Mesenteric fat pad (tissue), 1 donor: ENCODE data around the gene TRPC6. TPM values are rescaled to one million over a fixed set of nuclear protein-coding genes. Genes with fewer than 3 reads are reported as not detected.
"Not testable (repeated sequence)": the region's sequence is repeated elsewhere in the genome, so short reads cannot be mapped to it uniquely, and the experiment has no call there.

Experiments
- DNase-seq: peaks from one replicate; pipeline ENCODE4 v3.0.0-alpha.2; 2020; ENCODE audit warnings: low spot score
- total RNA-seq: library from RNA; stranded (reverse); fragmentation: NEBNext Ultra II Directional; extraction: Animal tissue kit (Norgen Biotek cat#: 25700); gene quantifications from one replicate; pipeline ENCODE4 v1.2.1, GENCODE V29; 2021
- donor health status: DM: yes; HTN: yes; CAD: no.

The TRPC6 gene
- total RNA-seq, 1 donor from 2014 or later: 2.6 TPM

DNA sequence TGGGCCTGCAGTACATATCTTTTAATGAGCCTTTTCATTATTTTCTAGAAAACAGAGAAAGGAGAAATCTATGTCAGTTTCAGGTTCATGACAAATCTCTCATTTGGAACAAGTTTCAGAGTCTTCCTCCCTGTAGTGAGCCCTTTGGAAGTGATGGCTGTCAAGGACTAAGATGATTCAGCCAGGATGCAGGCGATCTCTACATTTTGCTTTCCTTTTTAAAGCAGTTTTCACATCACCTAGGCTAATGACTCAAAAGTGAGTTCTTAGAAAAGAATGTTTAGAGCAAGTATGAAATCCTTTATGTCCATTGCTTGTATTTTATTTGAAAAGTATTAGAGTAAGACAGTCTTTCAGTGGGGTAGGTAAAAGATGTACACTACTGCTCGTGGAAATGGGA, 130.1 kb downstream of the TRPC6 start:
- no peak for DNase-seq

DNA sequence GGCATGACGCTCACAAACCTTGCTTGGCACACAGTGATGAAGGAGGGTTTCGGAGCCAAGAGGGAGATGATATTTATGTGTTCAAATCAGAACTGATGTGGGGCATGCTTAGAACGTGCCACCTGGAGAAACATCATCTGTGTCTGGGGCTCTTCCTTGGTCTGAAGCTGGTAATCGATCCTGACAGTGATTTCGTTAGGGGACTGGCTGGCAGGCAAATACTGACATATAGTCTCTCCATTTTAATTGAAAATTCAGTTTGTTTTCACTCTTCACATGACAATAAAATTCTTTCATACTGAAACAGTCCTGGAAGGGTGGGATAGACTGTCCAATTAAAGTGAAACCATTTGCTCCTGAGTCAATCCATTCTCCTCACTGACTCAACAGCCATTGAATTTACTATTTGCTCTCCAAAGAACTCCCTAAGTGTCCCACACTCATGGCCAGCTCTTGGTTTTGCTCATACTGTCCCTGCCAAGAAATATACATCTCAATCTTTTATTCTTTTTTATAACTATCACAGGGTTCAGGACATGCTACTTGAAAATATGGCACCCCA, 134.8 kb downstream of the TRPC6 start:
- DNase-seq: no peak

DNA sequence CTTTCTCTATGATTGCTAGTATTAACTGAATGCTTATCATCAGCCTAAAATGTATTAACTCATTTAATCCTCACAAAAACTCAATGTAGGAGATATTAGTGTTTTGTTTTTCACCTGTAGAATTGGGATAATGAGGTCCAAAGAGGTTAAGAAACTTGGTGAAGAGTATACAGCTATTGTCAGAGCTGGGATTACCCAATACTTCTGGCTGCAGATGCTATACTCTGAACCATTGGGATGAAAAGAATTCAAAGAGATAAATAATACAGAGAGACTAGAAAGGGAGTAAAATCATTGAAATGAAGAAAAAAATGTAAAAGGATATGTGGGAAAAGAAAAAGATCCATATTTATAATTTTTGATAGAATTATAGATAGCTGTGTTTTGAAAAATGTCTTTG, 137.1 kb downstream of the TRPC6 start:
- DNase-seq: no peak

DNA sequence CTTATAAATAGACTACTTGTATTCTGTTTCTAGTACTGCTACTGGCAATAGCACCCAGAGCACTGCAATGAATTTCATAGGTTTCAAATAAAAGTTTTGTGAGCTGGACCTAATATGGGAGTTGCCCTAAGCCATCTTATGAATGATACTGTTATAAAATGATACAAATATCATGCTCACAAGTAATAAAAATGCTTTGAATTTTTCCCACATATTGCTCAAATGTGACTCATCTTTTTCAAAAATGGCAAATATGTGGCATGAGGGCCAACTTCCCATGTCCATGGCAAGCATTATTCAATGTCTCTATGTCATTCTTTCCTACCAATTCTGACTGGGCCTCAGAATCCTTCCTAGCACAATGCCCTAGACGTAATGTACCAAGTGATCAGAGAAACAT, 137.6 kb downstream of the TRPC6 start:
- DNase-seq: no peak

DNA sequence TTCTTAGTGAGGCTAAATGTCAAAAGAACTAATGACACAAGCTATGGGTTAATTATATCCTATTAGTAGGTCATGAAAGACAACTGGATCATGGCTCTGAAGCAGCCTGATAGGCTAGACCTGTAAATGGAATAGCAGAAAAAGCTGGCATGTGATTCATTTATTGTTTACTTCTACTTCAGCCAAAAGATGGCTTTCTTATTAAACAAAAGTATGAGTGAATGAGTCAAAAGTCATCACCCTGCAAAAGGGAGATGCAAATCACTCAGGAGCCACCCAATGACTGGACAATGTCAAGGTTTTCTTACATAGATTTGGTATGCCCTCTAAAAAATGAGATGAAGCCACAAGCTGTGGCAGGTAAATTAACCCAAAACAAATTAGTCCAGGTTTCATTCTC, 138.0 kb downstream of the TRPC6 start:
- DNase-seq: no peak

DNA sequence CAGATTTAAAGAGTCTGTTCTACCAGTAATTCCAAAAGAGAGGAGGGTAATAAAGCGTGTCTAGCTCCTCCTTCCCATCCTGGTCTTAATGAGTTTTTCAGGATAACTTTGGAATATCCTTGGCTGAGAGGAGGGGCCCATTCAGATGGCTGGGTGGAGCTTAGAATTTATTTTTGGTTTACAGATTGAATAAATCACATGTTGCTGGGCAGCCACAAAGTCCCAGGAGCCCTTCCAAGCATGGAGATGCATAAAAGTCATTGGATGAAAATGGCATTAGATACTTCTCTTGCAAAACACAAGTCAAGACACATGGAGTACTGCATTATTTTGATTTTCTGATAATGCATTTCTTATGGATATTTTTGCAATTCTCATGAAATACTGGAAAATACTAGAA, 139.0 kb downstream of the TRPC6 start:
- no peak for DNase-seq

DNA sequence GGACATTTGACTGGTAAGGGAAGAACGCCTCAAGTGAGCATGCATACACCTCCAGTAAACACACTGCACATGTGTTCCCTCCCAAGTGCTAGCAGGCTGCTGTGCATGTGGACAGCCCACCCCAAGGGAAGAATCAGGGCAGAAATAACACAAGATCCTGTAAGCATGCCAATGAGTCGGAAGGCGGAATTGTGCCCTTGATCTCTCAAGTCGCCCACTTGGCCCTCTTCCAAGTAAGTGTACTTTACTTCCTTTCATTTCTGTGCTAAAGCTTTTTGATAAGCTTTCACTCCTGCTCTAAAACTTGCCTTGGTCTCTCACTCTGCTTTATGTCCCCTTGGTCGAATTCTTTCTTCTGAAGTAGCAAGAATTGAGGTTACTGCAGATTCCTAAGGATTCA, 139.6 kb downstream of the TRPC6 start:
- DNase-seq: no peak

DNA sequence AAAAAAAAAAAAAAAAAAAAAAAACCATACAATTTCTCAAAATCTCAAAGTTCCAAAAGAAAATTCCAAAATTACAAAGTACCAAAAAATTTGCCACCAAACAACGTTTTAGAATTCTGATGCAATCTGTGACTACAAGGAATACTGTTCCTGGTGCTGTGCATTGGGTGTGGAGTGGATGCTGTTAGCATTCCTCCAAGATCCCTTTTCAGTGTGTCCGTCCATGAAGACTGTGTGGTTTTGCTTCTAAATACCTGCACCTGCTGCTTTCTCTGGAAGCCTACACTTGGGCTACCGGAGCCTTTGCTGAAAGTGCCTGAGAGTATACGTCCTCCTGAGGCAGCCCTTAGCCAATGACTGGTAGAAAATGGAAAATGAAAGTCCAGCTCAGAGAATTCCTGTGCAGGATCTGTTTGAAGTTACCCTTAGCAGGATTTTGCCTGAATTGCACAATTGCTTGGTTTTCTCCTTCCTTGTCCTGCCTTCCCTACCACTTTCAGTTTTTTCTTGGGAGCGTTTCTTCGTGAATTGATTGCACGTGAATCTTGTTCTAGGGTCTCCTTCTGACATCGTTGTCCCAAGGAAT, 140.8 kb downstream of the TRPC6 start:
- DNase-seq: no peak

DNA sequence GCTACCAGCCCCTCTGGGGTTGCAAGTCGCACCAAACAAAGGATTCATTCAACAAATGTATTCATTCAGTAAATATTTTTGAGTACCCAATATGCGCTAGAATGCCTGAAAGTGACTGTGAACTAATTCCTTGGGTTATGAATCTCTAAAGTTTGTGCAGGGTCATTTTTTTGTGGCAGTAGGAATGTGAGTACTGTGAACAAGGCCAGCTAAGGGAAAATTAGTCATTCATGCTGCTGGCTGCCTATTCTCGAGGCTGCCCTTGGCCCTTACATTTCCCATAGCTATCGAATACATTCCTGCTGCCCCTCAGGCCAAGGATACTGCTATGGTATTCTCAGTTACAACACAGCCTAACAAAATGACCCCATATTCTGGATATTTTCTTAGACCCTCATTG, 141.6 kb downstream of the TRPC6 start:
- no peak for DNase-seq

DNA sequence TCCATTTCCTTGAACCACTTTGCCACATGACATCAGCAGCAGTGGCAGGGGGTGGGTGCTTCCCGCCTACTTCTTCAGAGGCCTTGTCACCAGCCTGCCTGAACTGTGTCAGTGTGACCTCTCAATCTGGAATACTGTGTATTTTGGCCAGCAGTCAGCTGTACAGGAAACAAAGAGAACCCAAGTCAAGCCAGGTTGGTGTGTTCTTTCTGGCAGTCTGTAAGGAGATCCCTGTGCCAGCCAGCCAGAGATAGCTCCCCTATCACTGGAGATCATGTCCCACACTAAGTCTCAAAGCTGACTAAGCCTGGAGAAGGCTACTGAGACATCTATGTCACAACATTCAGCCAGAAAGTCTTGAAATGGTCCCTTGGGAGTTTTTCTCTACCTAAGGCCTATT, 142.1 kb downstream of the TRPC6 start:
- no peak for DNase-seq

DNA sequence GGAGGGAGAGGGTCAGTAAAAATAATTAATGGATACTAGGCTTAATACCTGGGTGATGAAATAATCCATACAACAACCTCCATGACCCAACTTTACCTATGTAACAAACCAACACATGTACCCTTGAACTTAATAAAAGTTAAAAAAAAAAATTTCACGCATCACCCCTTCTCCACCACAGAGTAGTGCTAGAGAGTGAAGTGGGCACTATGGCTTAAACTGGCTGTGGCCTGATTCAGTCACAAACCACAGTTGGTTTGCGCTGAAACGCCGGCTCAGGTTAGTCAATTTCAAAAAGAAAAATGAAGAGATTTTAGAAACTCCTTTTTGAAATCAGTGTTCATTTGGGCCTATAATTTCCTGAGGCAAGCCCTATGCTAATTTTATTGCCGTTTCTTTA, 144.3 kb downstream of the TRPC6 start:
- no peak for DNase-seq

DNA sequence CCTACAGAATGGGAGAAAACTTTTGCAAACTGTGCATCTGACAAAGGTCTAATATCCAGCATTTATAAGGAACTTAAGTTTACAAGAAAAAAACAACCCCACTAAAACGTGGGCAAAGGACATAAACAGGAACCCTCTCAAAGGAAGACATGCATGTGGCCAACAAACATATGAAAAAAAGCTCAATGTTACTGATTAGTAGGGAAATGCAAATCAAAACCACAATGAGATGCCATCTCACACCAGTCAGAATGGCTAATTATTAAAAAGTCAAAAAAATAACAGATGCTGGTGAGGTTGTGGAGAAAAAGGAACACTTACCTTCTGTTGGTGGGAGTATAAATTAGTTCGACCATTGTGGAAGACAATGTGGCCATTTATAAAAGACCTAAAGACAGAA, 145.1 kb downstream of the TRPC6 start:
- DNase-seq: not testable (repeated sequence)

DNA sequence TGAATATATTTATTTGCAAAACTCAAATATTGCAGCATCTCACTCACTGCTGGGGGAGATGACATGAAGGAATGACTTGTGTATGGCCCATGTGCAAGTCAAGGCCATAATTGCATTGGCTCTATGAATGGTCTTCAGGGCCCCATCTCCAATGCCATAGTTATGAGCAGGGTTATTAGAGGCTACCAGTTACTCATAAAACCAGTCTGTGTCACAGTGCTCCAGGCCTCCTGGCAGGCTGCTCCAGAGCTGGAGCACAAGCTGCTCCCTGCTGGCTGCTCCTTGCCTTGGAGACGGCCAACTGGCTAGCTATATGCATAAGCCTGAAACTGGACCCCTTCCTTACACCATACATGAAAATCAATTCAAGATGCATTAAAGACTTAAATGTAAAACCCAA, 145.7 kb downstream of the TRPC6 start:
- DNase-seq: no peak

DNA sequence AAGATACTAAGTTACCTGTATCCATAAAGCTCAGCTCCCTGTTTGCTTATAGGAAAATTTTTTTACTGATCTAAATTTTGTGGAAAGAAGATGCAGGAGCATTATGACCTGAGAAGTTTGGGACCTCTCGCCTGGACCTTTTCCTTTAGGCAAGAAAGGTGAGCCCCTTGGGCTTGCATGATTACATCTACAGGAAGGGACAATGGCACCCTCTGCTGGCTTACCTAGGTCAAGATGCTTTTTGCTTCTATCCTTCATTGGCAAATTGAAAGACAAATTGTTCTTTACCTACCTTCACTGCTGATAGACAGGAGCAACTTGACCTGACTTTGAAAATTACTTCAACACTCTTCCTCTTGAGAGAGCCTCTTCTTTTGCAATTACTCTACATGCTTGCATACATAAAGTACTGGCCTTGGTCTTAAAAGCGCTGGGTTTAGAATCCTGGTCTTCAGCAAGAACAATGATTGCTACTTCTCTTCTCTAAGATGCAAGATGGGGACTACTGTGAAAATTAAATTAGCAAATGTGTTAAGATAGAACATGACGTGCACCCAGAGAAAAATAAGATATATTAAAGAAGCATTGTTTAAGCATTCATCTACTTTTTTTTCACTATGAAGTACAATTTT, 147.2 kb downstream of the TRPC6 start:
- no peak for DNase-seq

DNA sequence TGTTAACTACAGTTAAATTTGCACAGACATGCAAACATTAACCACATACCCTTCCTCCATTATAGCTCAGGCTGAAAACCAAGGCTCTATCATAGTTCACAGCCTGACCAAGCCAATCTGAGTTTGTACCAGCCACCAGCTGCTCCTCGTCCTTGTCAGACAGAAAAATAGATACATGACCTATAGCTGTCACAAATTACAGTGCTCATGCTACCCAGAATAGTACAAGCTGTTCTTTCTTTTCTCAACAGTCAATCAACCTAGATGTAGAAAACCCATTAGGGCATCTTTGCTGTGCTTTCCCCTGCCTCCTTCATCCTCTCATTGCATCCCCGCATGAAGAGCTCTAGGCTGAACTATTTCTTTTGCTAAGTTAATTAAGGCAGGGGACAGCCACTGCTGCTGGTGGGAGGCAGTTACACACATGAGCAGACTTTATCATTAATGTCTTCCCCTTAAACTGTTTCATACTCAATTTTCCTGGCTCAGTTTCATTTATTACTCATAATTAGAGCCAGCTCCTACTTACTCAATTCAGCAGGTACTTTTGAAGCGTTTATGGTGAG, 148.3 kb downstream of the TRPC6 start:
- no peak for DNase-seq

DNA sequence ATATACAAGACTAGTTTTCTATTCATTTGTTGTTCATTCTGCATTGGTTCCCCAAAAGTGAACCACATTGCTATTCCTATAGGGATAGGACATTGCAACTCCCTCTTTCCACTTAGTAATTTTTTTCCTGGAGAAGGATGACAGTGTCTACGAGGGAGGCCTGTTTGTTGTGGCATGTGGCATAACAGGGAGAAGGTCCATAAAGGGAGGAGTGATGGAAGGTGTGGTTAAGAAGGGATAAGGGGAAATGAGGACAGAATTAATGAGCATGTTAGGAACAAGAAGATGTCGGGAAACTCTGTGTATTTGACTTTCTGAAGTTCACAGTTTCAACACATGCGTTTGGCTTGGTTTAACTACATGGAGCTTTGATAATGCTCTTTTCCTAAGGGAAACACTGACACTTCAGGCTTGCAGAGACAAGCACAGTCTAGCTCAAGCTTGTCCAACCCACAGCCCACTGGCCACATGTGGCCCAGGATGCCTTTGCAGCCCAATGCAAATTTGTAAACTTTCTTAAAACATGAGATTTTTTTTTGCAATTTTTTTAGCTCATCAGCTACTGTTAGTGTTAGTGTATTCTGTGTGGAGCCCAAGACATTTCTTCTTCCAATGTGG, 149.7 kb downstream of the TRPC6 start:
- no peak for DNase-seq

DNA sequence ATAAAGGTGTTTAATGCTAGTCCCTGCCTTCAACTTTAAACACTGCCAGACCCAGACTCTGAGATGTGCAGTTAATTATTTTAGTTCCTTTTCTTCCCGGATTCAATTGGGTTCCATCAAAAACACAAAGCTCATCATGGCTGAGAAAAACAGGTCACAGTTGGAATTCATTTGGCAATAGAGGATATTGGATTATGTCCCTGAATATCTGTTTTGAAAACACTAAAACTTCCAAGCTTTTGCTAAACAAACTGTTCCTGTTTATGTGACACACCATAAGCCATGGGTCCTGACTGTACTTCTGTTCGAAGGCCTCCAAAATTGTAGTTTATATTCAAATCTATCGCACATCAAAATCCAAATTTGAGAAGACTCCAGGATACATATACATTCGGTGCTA, 150.7 kb downstream of the TRPC6 start:
- DNase-seq: no peak

DNA sequence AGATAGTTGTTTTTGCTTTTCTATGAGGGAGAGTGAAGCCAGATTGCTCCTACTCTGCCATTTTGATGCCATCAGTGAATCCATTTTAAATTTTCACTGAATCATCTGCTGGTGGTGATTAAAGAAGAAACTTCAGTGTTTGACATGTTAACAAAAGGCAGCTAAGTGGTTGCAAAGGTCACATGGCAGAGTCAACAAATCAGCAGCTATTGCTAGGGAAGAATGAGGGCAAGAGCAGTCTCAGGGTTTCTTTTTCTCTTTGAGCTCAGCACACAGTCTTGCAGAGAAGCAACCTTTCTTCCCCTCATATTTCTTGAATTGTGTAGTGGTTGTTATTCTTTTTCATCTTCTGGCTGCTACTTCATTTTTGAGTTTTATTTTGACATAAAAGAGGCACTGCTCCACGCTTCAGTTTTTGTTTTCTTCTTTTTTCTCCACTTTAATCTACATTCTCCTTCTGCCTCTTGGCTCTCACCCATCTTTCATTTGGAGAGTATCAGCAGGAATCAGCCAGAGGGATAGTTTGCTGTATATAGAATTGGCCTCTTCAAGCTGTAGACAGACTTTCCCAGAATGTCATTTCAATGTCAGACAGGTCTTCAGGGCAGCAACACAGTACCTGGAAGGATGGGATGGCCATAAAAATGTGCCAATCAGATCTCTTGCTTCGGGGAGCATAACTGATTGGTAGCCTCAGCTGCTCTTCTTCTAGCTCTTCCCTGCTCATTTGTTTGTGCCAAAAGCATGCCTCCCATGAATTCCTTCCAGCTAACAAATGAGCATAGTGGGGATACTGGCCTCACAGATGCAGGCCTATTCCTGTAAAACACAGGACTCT, 153.9 kb downstream of the TRPC6 start:
- DNase-seq: no peak

DNA sequence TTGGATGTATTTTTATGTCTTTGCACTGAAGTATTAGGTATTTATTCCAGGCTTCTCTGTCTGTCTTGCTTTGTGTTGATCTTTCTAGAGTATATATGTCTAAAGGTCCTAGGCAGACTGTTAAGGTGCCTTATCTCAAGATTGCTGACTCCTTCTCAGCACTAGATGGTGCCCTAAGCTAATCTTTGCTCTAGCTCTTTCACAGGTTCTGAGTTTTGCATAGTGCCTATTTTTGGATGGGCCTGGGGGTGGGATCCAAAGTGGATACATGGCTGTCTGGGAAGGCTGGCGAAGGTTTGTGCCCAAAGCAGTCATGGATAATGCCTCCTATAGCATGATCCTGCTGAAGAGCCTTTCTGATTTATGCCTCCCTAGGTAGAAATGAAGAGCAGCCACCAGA, 154.9 kb downstream of the TRPC6 start:
- no peak for DNase-seq

DNA sequence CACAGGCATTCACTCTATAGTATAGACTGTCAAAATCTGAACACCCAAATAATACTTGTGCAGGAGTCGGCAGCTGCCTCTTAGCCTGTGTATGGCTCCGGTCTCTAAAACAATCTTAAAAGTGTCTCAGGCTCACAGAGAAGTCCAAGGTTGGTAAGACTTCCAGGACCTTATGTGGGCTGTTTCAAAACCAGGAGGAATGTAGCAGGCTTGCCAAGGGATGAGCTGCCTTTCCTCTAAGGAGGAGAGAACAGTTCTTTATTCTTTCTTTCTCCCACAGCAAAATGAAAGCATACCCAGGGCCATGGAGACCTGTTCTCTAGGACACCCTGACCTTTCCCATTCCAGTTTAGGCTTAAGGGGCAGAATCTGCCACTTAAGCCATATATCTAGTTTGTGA, 176.5 kb downstream of the TRPC6 start:
- DNase-seq: no peak
